Kidney epithelial cell (primary cell): Measurements from ENCODE around the gene TENM3. TPM values are rescaled to one million over a fixed set of nuclear protein-coding genes. Genes with fewer than 3 reads are reported as not detected.
"Not testable (repeated sequence)": the region's sequence is repeated elsewhere in the genome, so short reads cannot be mapped to it uniquely, and the experiment has no call there.

Experiments used
- DNase-seq: peaks from one replicate; pipeline ENCODE4 v3.0.0-alpha.2; 2010; ENCODE audit warnings: low read depth
- H3K27me3 ChIP-seq: 2 replicates; pipeline ENCODE4 v1.6.0; 2011; ENCODE audit warnings: low read length; ENCODE audit not compliant: control insufficient read depth, insufficient read depth
- H3K36me3 ChIP-seq: 2 replicates; pipeline ENCODE4 v1.5.1; 2011; ENCODE audit warnings: low read length; ENCODE audit not compliant: control insufficient read depth, insufficient read depth
- H3K4me3 ChIP-seq: 2 replicates; pipeline ENCODE4 v1.5.1; 2011; ENCODE audit warnings: low read depth, mild to moderate bottlenecking, control low read depth, low read length
- CTCF ChIP-seq: IDR thresholded peaks from 2 replicates; pipeline ENCODE4 v1.5.1; 2011; ENCODE audit warnings: mild to moderate bottlenecking, moderate library complexity, low read length, control low read depth, inconsistent platforms; ENCODE audit not compliant: insufficient read depth, poor library complexity, severe bottlenecking
- total RNA-seq: library from RNA; depleted of rRNA; stranded (reverse); fragments of >200 nt; gene quantifications from 2 replicates; pipeline ENCODE4 v1.2.3, GENCODE V29; 2015

Gene TENM3
- total RNA-seq, 1 donor from 2014 or later = 11.2 TPM

GRCh38 chr4:182238355-182238931 lies 4.8 kb upstream of the TENM3 start:
- H3K36me3 ChIP-seq = no peaks in the 10 kb centered on the region
- no peak for TF ChIP-seq CTCF
- no peaks in the 10 kb centered on the region for H3K27me3 ChIP-seq
- DNase-seq = no peak
- H3K4me3 ChIP-seq = no peak overlapping the region

GRCh38 chr4:182240161-182241130 lies 2.8 kb upstream of the TENM3 start:
- Histone ChIP-seq H3K36me3 (no peaks in the 10 kb centered on the region), H3K27me3 (no peaks in the 10 kb centered on the region), H3K4me3 (no peak overlapping the region)
- no peak for DNase-seq
- TF ChIP-seq CTCF = no peak

DNA sequence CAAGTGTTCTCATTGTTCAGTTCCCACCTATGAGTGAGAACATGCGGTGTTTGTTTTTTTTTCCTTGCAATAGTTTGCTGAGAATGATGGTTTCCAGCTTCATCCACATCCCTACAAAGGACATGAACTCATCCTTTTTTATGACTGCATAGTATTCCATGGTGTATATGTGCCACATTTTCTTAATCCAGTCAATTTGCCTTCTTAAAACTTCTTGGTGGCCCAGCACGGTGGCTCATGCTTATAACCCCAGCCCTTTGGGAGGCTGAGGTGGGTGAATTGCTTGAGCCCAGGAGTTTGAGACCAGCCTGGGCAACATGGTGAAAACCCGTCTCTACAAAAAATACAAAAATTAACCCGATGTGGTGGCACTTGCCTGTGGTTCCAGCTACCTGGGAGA lies 942 bp upstream of the TENM3 start:
- not testable (repeated sequence) for H3K36me3 ChIP-seq, DNase-seq, H3K4me3 ChIP-seq, H3K27me3 ChIP-seq

- no peaks in the 10 kb centered on the region for H3K27me3 ChIP-seq
- TF ChIP-seq CTCF = no peak
- no peak overlapping the region for H3K4me3 ChIP-seq
- H3K36me3 ChIP-seq = no peaks in the 10 kb centered on the region
- no peak for DNase-seq
These were observed 415 bp upstream of the TENM3 start for GRCh38 chr4:182242787-182243186.

DNA sequence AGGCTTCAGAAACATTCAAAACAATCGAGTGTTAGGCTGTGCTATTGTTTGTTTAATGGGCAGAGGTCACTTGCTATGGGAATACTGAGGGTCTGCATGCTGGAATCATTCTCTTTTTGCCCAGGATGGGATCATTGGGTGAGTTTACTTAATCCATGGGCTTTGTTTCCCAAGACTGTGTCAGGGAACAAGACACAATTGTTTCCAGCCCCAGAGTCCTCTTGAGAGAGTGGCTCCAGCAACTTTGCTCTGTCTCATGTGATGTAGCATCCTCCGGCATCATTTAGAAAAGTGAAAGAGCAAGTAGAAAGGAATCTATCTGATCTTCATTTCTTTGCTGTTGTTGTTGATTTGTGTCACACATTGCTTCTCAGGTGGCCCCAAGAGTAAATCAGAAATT lies 1.8 kb downstream of the TENM3 start:
- no peaks in the 10 kb centered on the region for H3K36me3 ChIP-seq
- H3K27me3 ChIP-seq = no peaks in the 10 kb centered on the region
- DNase-seq = no peak
- TF ChIP-seq CTCF = no peak
- H3K4me3 ChIP-seq = no peak overlapping the region

- H3K36me3 ChIP-seq = no peaks in the 10 kb centered on the region
- TF ChIP-seq CTCF = no peak
- DNase-seq = no peak
- no peak overlapping the region for H3K4me3 ChIP-seq
- H3K27me3 ChIP-seq = no peaks in the 10 kb centered on the region
These were observed 2.5 kb downstream of the TENM3 start for GRCh38 chr4:182245541-182246215.
